GM18511 (cell line): Measurements from ENCODE around the gene TBC1D28.
"Not testable (repeated sequence)": the region's sequence is repeated elsewhere in the genome, so short reads cannot be mapped to it uniquely, and the experiment has no call there.

Source experiments
- ATAC-seq: cut with Tn5 transposase; IDR thresholded peaks from one replicate; pipeline ENCODE4 v1.9.1; 2021; ENCODE audit warnings: mild to moderate bottlenecking, moderate library complexity; ENCODE audit not compliant: unreplicated experiment

TBC1D28 gene

DNA sequence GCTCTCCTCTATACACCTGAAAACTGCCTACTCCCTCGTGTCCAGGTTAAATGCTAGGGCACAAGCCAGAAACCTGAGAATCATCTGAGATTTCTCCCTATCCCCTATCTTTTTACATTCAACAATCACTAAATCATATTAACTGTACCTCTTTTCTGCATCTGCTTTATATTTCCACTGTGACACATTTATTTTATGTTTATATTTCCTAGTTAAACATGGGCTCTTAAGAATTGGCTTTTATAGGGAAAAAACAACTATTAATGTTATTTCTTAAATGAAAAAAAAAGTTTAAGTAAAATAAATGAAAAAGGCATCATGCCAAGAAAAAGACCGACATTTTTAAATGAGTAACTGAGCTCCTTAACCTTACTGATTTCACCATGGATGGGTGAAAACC lies 26.6 kb downstream of the TBC1D28 start:
- ATAC-seq = not testable (repeated sequence)

DNA sequence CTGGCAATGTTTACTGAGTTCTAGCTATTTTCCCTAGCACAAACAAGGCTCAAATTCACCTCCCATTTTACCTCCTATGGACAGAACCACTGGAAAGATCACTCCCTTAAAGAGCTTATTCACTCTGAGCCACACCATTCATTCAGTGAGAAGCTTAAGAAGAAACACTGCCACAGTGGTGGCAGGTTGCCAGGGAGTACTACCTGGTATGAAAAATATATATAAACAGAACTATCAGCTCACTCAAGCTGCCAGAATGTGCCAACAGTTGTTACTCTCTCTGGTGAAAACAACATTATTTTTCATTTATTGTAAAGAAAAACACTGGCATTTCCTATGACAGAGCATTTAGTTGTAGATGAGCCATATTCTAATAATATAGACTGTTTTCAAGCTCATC lies 31.2 kb downstream of the TBC1D28 start:
- ATAC-seq = not testable (repeated sequence)

DNA sequence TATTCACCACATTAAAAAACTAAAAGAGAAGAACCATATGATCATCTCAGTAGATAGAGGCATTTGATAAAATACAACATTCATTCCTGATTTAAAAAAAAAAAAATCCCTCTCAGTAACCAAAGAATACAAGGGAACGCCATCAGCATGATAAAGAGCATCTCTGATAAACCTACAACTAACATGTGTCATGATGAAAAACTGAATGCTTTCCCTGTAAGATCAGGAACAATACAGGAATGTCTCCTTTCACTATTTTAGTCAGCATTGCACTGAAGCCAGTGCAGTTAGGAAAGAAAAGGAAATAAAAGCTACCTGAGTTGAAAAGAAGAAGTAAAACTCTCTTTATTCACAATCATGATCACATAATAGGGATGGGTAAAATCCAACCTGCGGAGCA lies 51.1 kb downstream of the TBC1D28 start:
- not testable (repeated sequence) for ATAC-seq
